SJCRH30 (cell line): ENCODE results near the gene DBH. TPM values are rescaled to one million over a fixed set of nuclear protein-coding genes. Genes with fewer than 3 reads are reported as not detected.
A peak's percentile ranks its signal among the peaks of the same experiment; 100 is the strongest.

ENCODE experiments used
- DNase-seq, 2 experiments: peaks; one replicate each; pipeline ENCODE4 v3.0.0-alpha.2; 2015 to 2020
- H3K27ac ChIP-seq: fragments of 250-450 bp; sonication (Bioruptor Pico); 2 replicates; pipeline ENCODE4 v1.5.1; 2020; ENCODE audit warnings: mild to moderate bottlenecking, moderate library complexity
- H3K27me3 ChIP-seq: fragments of 250-450 bp; sonication (Bioruptor Pico); 2 replicates; pipeline ENCODE4 v1.5.1; 2020; ENCODE audit warnings: mild to moderate bottlenecking, moderate library complexity
- H3K36me3 ChIP-seq: fragments of 250-450 bp; sonication (Bioruptor Pico); 2 replicates; pipeline ENCODE4 v1.5.1; 2020; ENCODE audit warnings: mild to moderate bottlenecking, moderate library complexity
- H3K4me1 ChIP-seq: fragments of 250-450 bp; sonication (Bioruptor Pico); 2 replicates; pipeline ENCODE4 v1.5.1; 2020; ENCODE audit warnings: mild to moderate bottlenecking, moderate library complexity
- H3K4me3 ChIP-seq: fragments of 250-450 bp; sonication (Bioruptor Pico); 2 replicates; pipeline ENCODE4 v1.5.1; 2020; ENCODE audit warnings: mild to moderate bottlenecking, moderate library complexity
- H3K9me3 ChIP-seq: fragments of 250-450 bp; sonication (Bioruptor Pico); replicated peaks from 2 replicates; pipeline ENCODE4 v1.5.1; 2020; ENCODE audit warnings: mild to moderate bottlenecking, moderate library complexity
- total RNA-seq: library from RNA; depleted of rRNA; stranded (reverse); fragments of >200 nt; shearing (Covaris generic); gene quantifications from 2 replicates; pipeline ENCODE4 v1.2.3, GENCODE V29; 2014; rRNA removed

Gene DBH
- total RNA-seq, 1 experiment from 2014 or later: 2.5 TPM

DNA sequence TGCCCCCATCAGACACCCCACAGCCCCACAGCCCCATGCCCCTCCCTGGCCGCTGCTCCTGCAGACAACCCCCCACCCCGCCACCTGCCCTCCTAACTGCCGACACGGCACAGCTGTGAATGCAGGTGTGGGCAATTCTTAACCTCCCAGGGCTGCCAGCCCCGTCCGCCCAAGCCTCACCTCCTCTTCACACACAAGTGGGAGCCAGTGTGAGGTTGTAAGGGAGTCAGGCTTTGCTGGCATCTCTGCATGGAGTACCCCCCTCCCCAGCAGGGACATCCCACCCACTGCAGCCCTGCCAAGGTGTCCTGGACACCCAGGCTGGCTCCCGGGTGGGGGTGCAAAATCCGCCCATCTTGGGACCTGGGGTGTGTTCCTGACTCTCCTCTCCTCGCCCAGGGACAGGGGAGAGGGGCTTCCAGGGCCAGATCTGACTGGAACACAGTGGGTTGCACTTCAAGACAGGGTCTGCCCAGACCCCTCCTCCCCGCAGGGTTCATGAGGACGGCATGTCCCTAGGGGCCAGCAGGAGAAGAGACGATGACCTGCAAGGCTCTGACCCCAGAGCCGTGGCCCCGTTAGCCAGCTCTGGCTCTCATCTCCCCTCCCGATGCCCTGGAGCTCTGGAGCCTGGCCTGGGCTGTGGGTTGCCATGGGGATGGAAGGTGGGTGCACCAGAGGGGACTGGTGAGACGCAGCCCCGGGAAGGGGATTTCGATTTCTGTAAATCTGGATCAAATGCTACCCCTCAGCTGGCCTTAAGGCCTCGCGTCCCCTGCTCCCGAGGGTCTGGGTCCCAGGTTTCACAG lies 67.6 kb downstream of the DBH start:
- H3K36me3 ChIP-seq: no peaks in the 10 kb centered on the region
- H3K9me3 ChIP-seq: no peaks in the 10 kb centered on the region
- H3K4me3 ChIP-seq: no peak overlapping the region
- DNase-seq: peak in 1 of 2 experiments; percentile 4
- peaks cover 33% of the 10 kb centered on the region for H3K4me1 ChIP-seq
- no peaks in the 10 kb centered on the region for H3K27me3 ChIP-seq
- no peak overlapping the region for H3K27ac ChIP-seq

GRCh38 chr9:133704711-133705181 lies 68.6 kb downstream of the DBH start:
- no peak overlapping the region for H3K4me3 ChIP-seq
- no peak overlapping the region for H3K27ac ChIP-seq
- DNase-seq: no peak
- peaks cover 42% of the 10 kb centered on the region for H3K4me1 ChIP-seq
- H3K36me3 ChIP-seq: no peaks in the 10 kb centered on the region
- H3K9me3 ChIP-seq: no peaks in the 10 kb centered on the region
- no peaks in the 10 kb centered on the region for H3K27me3 ChIP-seq

- Histone ChIP-seq H3K4me3 (no peak overlapping the region), H3K36me3 (no peaks in the 10 kb centered on the region), H3K9me3 (no peaks in the 10 kb centered on the region), H3K27ac (no peak overlapping the region), H3K4me1 (peaks cover 48% of the 10 kb centered on the region), H3K27me3 (no peaks in the 10 kb centered on the region)
- no peak for DNase-seq
These were observed 69.4 kb downstream of the DBH start for GRCh38 chr9:133705576-133705975.

GRCh38 chr9:133706307-133707050 lies 70.3 kb downstream of the DBH start:
- no peak for DNase-seq
- Histone ChIP-seq H3K4me1 (peaks cover 48% of the 10 kb centered on the region), H3K36me3 (no peaks in the 10 kb centered on the region), H3K4me3 (no peak overlapping the region), H3K27me3 (no peaks in the 10 kb centered on the region), H3K27ac (no peak overlapping the region), H3K9me3 (no peaks in the 10 kb centered on the region)

DNA sequence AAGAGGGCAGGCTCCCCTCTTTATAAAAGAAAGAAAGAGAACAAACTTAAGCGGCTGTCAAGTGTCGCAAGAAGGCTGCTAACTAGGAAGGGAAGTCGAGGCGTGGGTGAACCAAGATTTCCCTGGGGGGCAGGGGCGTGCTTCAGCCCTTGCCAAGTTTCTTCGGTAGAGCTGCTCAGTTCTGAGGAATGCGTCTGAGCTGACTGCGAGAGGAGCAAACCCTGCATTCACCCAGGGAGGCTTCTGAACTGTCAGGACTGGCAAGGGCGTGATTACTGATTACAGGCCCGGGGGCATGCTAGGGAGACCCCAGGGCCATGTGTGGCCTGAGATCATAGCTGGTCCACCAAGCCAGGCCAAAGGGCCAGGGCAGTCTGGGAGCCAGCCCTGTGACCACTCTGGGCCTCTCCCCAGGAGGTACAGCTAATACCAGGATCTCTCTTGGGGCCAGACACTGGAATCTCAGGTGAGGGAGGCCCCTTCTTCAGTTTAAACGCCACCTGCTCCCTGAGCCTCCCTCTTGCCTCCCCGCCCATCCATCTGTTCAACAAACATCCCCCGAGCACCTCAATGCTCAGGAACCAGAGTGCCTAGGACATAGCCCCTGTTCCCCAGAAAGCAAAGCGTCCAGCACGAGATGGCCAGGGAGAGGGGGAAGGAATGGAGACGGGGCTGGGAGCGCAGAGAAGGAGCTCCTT lies 71.1 kb downstream of the DBH start:
- DNase-seq: peak in 1 of 2 experiments; percentile 1
- Histone ChIP-seq H3K4me1 (peaks cover 48% of the 10 kb centered on the region), H3K9me3 (no peaks in the 10 kb centered on the region), H3K27me3 (no peaks in the 10 kb centered on the region), H3K4me3 (no peak overlapping the region), H3K27ac (no peak overlapping the region), H3K36me3 (no peaks in the 10 kb centered on the region)

- Histone ChIP-seq H3K27ac (no peak overlapping the region), H3K4me3 (no peak overlapping the region), H3K4me1 (peaks cover 48% of the 10 kb centered on the region), H3K9me3 (no peaks in the 10 kb centered on the region), H3K27me3 (no peaks in the 10 kb centered on the region), H3K36me3 (no peaks in the 10 kb centered on the region)
- DNase-seq: peak in 1 of 2 experiments; percentile 2
These were observed 71.6 kb downstream of the DBH start for GRCh38 chr9:133707763-133708245.

- H3K4me1 ChIP-seq: peaks cover 48% of the 10 kb centered on the region
- no peaks in the 10 kb centered on the region for H3K27me3 ChIP-seq
- H3K4me3 ChIP-seq: no peak overlapping the region
- peak in 1 of 2 experiments; percentile 4 for DNase-seq
- peak overlapping the region; percentile 92 for H3K27ac ChIP-seq
- no peaks in the 10 kb centered on the region for H3K36me3 ChIP-seq
- H3K9me3 ChIP-seq: no peaks in the 10 kb centered on the region
These were observed 72.3 kb downstream of the DBH start for GRCh38 chr9:133708246-133709014.

Other genes starting within 250 kb of the DBH start
- 39.5 and 41.0 TPM in 2 replicates for gene REXO4, start 218.4 kb upstream of the DBH start, total RNA-seq
- gene ADAMTS13, start 214.0 kb upstream of the DBH start, total RNA-seq: 0.42 and 0.43 TPM in 2 replicates
- gene CACFD1, start 176.4 kb upstream of the DBH start, total RNA-seq: 12.1 and 13.6 TPM in 2 replicates
- gene SLC2A6, start 157.3 kb upstream of the DBH start, total RNA-seq: 20.3 and 23.4 TPM in 2 replicates
- 1.1 and 2.0 TPM in 2 replicates for gene MYMK, start 111.4 kb upstream of the DBH start, total RNA-seq
- gene ADAMTSL2, start 101.7 kb upstream of the DBH start, total RNA-seq: 3.3 and 3.5 TPM in 2 replicates
- gene FAM163B, start 27.0 kb upstream of the DBH start, total RNA-seq: 2.5 and 3.4 TPM in 2 replicates
- gene SARDH, start 102.0 kb downstream of the DBH start, total RNA-seq: 15.7 and 18.5 TPM in 2 replicates